Osteoblast (primary cell): ENCODE results near the gene IL13RA1. TPM values are rescaled to one million over a fixed set of nuclear protein-coding genes. Genes with fewer than 3 reads are reported as not detected.

Experiments used
- DNase-seq: peaks from one replicate; pipeline ENCODE4 v3.0.0; 2011; ENCODE audit warnings: low spot score, mixed read lengths; ENCODE audit not compliant: insufficient read length; ENCODE audit errors: missing footprints
- H2AFZ ChIP-seq: 2 replicates; pipeline ENCODE4 v1.6.0; 2011; ENCODE audit warnings: mild to moderate bottlenecking, low read length
- H3K27ac ChIP-seq: 2 replicates; pipeline ENCODE4 v1.5.1; 2011; ENCODE audit warnings: mild to moderate bottlenecking, low read depth, low read length, moderate library complexity
- H3K27me3 ChIP-seq: 2 replicates; pipeline ENCODE4 v1.6.0; 2012; ENCODE audit warnings: mild to moderate bottlenecking, control low read depth, inconsistent platforms, low read length, moderate library complexity; ENCODE audit not compliant: insufficient read depth
- H3K36me3 ChIP-seq: 2 replicates; pipeline ENCODE4 v1.5.1; 2011; ENCODE audit warnings: mild to moderate bottlenecking, low read length, control low read depth, moderate library complexity; ENCODE audit not compliant: insufficient read depth
- H3K4me1 ChIP-seq: 2 replicates; pipeline ENCODE4 v1.5.1; 2011; ENCODE audit warnings: mild to moderate bottlenecking, low read length, control low read depth, moderate library complexity; ENCODE audit not compliant: insufficient read depth
- H3K4me2 ChIP-seq: 2 replicates; pipeline ENCODE4 v1.6.0; 2011; ENCODE audit warnings: mild to moderate bottlenecking, low read length; ENCODE audit not compliant: insufficient read depth
- H3K4me3 ChIP-seq: fragments of 200-600 bp; sonication (generic); 3 replicates; pipeline ENCODE4 v1.5.1; 2012; ENCODE audit warnings: mild to moderate bottlenecking, low read length, inconsistent platforms; ENCODE audit not compliant: insufficient read depth
- H3K79me2 ChIP-seq: 2 replicates; pipeline ENCODE4 v1.6.0; 2012; ENCODE audit warnings: mild to moderate bottlenecking, low read length, control low read depth, inconsistent platforms; ENCODE audit not compliant: insufficient read depth
- H3K9me3 ChIP-seq: 2 replicates; pipeline ENCODE4 v1.5.1; 2011; ENCODE audit warnings: low read depth, low read length, control low read depth
- H4K20me1 ChIP-seq: 2 replicates; pipeline ENCODE4 v1.6.0; 2012; ENCODE audit warnings: mild to moderate bottlenecking, low read length, control low read depth; ENCODE audit not compliant: insufficient read depth
- total RNA-seq: library from RNA; depleted of rRNA; stranded (reverse); fragments of >200 nt; gene quantifications from 2 replicates; pipeline ENCODE4 v1.2.3, GENCODE V29; 2012
- TF ChIP-seq, protein P1 (sequence below): IDR thresholded peaks from 2 replicates; pipeline ENCODE4 v1.5.1; 2011; ENCODE audit warnings: mild to moderate bottlenecking, low read depth, low read length, moderate library complexity; ENCODE audit errors: extremely low read depth

Gene IL13RA1
- total RNA-seq, 1 donor = 81.4 TPM

- Histone ChIP-seq H3K36me3 (no peaks in the 10 kb centered on the region), H4K20me1 (no peaks in the 10 kb centered on the region), H3K9me3 (no peaks in the 10 kb centered on the region), H2AFZ (no peak overlapping the region), H3K27ac (no peak overlapping the region), H3K4me2 (no peak overlapping the region), H3K79me2 (peaks cover 23% of the 10 kb centered on the region), H3K4me3 (no peak overlapping the region), H3K27me3 (no peaks in the 10 kb centered on the region), H3K4me1 (peaks cover 7% of the 10 kb centered on the region)
- DNase-seq = no peak
- TF ChIP-seq, protein P1, sequence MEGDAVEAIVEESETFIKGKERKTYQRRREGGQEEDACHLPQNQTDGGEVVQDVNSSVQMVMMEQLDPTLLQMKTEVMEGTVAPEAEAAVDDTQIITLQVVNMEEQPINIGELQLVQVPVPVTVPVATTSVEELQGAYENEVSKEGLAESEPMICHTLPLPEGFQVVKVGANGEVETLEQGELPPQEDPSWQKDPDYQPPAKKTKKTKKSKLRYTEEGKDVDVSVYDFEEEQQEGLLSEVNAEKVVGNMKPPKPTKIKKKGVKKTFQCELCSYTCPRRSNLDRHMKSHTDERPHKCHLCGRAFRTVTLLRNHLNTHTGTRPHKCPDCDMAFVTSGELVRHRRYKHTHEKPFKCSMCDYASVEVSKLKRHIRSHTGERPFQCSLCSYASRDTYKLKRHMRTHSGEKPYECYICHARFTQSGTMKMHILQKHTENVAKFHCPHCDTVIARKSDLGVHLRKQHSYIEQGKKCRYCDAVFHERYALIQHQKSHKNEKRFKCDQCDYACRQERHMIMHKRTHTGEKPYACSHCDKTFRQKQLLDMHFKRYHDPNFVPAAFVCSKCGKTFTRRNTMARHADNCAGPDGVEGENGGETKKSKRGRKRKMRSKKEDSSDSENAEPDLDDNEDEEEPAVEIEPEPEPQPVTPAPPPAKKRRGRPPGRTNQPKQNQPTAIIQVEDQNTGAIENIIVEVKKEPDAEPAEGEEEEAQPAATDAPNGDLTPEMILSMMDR = no peak
These were observed 14.8 kb downstream of the IL13RA1 start for GRCh38 chrX:118742176-118742575.

GRCh38 chrX:118745570-118745969, 18.2 kb downstream of the IL13RA1 start:
- DNase-seq = no peak
- no peak overlapping the region for H3K4me2 ChIP-seq

DNA sequence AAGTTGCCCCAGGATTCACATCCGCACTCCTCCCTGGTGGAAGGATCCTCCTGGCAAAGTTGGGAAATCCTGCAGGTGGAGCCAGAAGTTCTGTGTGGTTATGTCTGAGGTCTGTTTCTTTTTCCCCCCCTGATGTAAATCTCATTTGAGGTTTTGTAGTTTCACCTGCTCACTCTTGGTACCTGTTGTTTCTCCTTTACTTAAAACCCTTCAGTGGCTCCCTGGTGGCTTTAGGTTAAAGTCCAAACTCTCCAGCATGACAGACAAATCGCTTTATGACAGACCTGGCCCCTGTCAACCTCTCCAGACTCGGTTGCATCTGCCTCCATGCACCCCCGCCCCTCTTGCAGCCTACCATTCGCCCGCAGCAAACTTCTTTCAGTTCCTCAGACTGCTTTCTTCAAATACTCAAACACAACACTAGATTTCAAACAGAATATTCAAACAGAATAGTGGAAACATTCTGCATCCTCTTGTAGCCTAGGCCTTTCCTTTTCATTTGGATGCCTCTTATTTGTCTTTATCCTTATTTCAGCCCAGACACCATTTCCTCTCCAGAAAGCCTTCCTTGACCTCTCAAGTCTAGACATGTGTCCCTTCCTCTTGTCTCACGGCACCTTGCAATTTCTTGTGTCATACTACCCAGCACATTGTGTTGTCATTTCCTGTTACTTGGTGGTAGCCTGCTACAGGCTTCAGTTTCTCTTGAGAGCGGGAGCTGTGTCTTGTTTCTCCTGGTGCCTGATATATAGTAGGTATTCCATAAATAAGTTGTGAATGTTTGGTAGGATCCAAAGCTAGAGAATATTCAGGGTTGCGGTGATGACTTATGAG, 24.8 kb downstream of the IL13RA1 start:
- TF ChIP-seq, protein P1 = no peak
- no peak for DNase-seq
- no peaks in the 10 kb centered on the region for H3K36me3 ChIP-seq
- no peaks in the 10 kb centered on the region for H3K79me2 ChIP-seq
- no peak overlapping the region for H2AFZ ChIP-seq
- H3K4me2 ChIP-seq = no peak overlapping the region
- no peak overlapping the region for H3K27ac ChIP-seq
- no peaks in the 10 kb centered on the region for H4K20me1 ChIP-seq
- H3K4me3 ChIP-seq = no peak overlapping the region
- peaks cover 8% of the 10 kb centered on the region for H3K4me1 ChIP-seq
- no peaks in the 10 kb centered on the region for H3K9me3 ChIP-seq
- H3K27me3 ChIP-seq = no peaks in the 10 kb centered on the region

More at GRCh38 chrX:118745570-118745969, 18.2 kb downstream of the IL13RA1 start:
- Histone ChIP-seq H4K20me1 (no peaks in the 10 kb centered on the region), H3K9me3 (no peaks in the 10 kb centered on the region), H3K27ac (no peak overlapping the region), H2AFZ (no peak overlapping the region), H3K27me3 (no peaks in the 10 kb centered on the region), H3K36me3 (no peaks in the 10 kb centered on the region), H3K4me1 (peaks cover 7% of the 10 kb centered on the region), H3K79me2 (no peaks in the 10 kb centered on the region), H3K4me3 (no peak overlapping the region)
- TF ChIP-seq, protein P1 = no peak

DNA sequence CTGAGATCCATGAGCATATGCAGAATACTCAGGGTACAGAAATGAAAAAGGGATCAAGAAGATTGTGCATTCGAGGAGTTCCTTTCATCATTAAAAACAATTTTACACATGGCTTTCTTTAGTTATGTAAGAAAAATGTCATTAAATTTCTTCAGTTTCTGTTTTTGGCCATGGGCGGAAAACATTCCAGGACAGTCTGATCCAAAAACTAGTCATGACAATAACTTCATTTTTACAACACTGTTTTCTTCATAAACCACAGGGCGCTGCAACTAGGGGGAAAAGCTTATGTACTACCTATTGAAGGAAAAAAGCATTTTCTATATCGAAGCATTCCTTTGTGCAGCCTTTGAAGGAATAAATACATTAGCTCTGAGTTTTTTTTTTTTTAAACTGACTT, 28.2 kb downstream of the IL13RA1 start:
- H3K4me3 ChIP-seq = no peak overlapping the region
- no peaks in the 10 kb centered on the region for H3K27me3 ChIP-seq
- H4K20me1 ChIP-seq = no peaks in the 10 kb centered on the region
- no peak overlapping the region for H3K27ac ChIP-seq
- H3K79me2 ChIP-seq = no peaks in the 10 kb centered on the region
- TF ChIP-seq, protein P1 = no peak
- no peak overlapping the region for H3K4me2 ChIP-seq
- peaks cover 8% of the 10 kb centered on the region for H3K4me1 ChIP-seq
- H3K36me3 ChIP-seq = peaks cover 8% of the 10 kb centered on the region
- H2AFZ ChIP-seq = no peak overlapping the region
- DNase-seq = no peak
- H3K9me3 ChIP-seq = no peaks in the 10 kb centered on the region
